NCI-H345 treated with DMSO at 0.1 percent for 48 hours (cell line): ENCODE measurements around the gene NCL.
"Not testable (repeated sequence)": the region's sequence is repeated elsewhere in the genome, so short reads cannot be mapped to it uniquely, and the experiment has no call there.

Source experiments
- DNase-seq: peaks from one replicate; lab custom pipeline; 2025; ENCODE audit not compliant: unreplicated experiment; lab: John Stamatoyannopoulos, UW

The NCL gene

DNA sequence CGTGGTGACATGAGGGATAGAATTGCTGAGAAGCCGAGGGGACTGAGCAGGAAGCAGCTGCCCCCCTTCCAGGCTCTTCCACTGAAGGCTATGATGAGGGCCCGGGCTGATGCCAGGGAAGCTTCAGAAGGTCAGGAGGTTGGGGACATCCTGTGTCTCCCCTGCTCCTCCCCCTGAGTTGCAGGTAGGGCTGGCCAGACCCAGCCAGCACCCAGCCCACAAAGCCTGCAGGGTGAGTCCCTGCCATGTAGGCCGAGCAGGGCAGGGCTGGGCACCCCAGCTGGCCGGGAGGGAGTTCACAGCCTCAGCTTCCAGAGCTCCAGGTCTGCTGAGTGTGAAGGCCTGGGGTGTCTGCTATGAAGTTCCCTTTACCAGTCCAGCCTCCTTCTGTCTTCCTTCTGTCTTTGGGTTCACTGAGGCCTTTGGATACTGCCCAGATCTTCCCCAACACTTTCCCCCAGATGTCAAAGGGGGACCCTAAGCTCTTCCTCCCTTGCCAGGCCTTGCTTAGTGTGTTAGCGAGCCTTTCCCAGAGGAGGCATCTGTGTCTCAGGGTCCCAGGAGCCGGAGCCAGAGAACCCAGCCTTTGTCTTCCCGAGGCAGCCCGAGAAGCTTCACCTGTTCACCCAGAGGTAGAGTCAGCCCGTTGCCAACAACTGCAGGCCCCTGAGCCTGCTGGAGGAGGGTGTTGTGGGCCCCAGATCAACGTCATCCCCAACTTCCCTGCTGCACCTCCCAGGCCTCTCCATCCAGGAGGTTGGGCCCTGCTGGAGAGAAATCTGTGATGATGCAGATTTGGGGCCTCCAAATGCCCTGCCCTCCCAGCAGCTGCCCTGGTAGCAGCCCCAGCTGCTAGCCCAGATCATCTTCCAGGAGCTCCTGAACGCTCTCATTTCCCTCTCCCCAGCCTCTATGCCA is 3.6 kb upstream of the NCL start:
- no peak for DNase-seq

DNA sequence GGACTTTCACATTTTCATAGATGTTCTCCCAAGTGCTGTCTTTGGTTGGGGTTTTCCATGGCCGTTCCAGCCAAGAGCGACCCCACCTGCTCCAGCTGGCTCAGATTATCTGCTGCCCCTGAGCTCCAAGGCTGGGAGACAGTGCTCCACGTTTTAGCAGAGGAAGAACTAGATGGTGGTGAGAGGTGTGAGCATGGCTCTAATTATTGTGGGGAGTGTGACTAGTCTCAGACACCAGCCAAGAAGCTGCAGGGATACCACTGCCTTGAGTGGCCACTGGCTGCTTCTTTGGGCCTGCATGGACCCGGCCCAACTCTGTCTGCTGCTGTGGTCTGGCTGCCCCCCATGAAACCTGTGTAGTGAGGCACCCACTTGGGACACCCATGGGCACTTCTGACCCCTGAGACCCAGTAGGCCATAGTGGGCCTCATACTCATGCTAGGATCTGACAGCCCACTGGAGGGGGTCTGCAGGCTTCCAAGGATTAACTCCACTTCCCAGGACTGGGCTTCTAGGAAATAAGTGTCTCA is 2.8 kb upstream of the NCL start:
- no peak for DNase-seq

DNA sequence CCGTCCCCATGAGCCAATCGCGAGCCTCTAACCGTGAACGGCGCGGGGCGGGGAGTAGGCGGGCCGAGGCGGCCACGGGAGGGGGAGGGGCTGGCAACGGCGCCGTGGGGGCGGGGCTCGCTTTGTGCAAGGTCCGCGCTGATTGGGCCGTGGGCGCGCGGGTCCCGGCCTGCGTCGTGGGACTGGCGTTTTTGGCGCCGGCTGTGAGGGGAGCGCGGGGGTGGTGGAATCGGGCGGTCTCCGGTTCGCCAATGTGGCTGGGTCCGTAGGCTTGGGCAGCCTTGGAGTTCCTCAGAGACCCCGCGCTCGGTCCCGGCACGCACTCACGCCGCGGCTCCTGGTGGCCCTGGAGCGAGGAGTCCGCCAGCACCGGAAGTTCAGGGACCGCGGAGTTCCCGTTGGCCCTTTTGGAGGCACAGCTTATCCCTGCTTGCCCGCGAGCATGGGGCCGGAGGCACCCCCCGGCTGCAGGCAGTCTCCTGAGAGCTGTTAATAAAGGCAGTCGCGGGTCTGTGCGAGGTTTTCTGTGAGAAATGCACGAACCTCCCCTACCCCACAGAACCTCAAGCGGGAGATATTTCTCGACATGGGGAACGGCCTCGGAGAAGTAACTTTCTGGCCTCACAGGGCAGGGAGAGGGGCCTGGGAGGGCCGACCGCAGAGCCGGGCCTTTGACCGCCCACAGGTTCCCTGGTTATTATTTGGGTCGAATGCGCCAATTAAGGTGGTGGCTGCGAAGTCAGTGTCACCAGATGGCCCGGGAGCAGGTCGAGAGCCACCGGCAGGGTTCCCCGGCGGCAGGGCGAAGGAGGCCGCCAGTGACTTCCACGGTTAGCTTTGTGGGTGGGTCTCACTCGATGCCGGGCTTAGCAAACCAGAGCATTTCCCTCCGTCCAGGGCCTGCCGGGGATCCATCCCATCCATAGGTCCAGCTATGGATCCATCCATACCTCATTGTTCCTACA is 574 bp upstream of the NCL start:
- peak; percentile 96 for DNase-seq

DNA sequence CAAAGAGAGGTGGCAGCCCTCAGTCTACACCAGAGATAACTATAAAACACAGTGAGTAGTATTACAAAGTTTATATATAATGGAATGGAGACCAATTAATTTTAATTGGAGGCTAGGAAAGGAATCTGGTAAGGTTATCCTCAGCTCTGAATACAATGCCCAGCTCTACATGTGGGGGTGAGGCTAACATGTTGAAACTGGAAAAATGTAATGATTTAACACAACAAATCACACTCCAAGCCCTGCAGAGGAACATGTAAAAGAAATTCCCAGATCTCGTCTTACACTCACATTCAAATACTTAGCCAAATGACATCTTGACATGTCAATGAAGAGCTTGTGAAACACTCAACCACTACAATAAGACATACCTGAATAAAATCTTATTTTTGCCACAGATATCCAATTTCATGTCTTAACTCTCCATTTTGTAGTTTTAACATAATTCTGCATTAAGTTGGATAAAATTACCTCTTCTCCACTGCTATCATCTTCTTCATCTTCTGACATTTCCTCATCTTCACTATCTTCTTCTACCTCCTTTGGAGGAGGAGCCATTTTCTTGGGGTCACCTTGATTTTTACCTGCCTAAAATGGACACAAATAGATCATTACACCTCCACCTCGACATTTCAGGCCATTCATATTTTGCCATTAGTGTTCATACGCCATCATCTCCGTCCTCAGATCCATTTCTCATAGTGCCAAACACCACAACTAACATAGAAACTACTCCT is 1.4 kb downstream of the NCL start:
- DNase-seq = no peak

DNA sequence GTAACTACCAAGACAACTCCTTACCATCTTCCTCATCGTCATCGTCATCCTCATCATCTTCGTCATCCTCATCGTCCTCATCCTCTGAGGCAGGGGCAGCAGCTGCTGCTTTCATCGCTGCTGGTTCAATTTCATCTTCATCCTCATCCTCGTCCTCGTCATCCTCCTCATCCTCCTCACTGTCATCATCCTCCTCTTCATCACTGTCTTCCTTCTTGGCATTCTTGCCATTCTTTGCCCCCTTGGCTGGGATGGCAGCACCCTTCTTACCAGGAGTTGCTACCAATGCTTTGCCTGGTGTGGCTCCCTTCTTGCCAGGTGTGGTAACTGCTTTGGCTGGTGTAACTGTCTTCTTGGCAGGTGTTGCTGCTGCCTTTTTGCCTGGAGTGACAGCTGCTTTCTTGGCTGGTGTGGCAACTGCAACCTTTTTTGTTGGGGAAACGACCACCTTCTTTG is 2.7 kb downstream of the NCL start:
- DNase-seq = no peak

DNA sequence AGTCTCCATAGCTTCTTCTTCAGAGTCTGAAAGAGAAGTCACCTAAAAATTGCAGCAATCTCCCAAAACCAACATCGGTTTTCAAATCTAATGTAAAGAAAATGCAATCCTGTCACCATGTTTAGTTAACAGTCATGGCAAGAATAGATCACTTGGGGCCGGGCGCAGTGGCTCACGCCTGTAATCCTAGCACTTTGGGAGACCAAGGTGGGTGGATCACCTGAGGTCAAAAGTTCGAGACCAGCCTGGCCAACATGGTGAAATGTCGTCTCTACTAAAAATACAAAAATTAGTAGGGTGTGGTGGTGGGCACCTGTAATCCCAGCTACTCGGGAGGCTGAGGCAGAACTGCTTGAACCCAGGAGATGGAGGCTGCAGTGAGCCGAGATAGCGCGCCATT is 3.4 kb downstream of the NCL start:
- not testable (repeated sequence) for DNase-seq

DNA sequence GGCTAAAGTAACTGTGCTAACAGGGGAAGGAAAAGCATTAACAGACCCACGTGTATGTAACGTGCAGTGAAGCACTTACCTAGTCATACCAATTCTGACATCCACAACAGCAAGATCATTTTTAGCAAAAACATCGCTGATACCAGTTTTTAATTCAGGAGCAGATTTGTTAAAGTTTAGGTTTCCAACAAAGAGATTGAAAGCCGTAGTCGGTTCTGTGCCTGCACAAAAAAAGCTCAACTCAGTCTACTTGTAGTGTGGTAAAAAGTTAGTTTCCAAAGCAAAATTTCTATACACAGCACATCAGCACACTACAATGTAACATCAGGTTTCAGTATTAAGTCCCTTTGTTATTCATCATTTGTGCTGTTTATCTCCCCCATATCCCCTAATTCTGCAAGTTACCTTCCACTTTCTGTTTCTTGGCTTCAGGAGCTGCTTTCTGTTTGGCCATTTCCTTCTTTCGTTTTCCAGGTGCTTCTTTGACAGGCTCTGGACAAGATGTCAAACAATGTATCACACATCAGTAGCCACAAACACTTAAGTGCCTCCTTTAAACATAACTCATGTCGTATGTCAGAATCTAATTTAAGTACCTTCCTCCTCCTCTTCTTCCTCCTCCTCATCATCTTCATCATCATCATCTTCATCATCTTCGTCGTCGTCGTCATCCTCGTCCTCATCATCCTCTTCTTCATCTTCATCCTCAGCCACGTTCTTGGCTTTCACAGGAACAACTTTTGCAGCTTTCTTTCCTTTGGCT is 4.0 kb downstream of the NCL start:
- no peak for DNase-seq

DNA sequence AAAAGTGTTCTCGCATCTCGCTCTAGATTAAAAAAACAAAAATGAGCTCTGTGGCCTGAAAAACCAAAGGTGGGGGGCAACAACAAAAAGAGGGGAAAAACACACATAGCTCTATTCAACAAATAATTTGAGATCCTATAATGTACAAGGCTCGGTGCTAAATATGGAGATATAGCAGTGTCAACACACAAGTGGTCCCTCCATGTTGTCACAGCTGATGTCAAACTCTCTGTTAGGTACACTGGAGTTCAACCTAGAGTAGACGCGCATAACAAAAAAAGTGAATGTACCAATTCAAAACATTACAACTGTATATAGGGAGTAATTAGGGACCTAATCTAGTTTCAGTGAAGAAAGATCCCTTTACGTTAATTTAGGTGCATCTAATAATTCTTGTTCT is 5.9 kb downstream of the NCL start:
- no peak for DNase-seq

DNA sequence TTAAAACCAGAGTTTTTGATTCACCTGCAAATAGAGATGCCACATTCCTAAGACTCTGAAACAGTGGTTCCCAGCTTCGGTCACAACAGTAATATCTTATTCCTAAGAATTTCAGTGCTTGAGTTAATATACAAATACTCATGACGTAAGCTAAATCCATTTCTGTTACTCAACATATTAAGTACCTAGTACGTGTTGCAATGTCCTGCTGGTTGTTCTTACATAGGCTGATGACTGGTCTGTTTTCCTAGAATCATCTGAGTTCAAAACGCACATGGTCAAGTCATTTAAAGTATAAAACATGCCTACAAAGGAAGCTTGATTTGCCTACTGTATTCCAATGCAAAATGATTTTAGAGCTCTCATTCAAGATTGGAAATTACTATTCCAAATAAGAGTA is 7.2 kb downstream of the NCL start:
- DNase-seq = no peak

DNA sequence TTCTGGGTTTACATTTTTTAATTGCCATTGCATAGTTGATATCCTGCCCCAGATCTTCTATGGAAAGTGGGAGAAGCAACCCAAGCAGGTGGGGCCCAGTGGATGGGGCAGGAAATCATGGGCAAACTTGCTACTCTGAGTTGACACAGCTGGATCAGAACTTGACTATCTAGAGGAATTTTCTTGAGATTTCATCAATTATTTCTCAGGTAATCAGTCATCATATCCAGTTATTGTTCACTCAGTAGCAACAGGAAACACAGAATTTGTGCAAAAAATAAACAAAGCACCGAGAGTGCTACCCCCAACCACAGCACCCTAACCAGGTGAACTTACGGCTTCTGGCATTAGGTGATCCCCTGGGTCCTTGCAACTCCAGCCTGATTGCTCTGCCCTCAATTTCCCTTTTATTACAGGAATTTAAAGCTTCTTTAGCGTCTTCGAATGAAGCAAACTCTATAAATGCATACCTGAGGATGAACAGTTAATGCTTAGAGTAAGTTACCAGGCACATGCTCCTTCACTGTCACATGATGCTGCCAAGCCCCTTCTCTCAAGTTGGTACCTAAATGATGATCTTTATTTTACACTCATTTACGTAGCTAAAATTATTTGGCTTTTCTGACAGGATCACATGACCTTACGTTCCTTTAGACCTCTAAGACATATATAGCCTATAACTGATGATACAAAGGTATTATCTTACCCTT is 7.8 kb downstream of the NCL start:
- DNase-seq = no peak

DNA sequence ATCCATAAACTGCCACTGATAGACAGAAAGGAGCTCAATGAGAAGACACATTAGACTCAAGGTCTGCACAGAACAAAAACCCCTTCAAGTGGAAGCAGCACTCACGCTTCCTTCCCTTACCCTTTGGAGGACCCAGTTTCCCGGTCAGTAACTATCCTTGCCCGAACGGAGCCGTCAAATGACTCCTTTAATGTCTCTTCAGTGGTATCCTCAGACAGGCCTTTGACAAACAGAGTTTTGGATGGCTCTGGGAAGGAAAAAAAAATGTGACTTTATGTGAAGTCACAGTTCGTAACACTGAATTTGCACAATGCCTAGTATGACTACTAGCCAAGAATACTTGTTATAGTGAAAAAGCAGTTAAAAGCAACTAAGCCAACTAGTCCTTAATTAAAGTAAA is 8.4 kb downstream of the NCL start:
- DNase-seq = no peak

DNA sequence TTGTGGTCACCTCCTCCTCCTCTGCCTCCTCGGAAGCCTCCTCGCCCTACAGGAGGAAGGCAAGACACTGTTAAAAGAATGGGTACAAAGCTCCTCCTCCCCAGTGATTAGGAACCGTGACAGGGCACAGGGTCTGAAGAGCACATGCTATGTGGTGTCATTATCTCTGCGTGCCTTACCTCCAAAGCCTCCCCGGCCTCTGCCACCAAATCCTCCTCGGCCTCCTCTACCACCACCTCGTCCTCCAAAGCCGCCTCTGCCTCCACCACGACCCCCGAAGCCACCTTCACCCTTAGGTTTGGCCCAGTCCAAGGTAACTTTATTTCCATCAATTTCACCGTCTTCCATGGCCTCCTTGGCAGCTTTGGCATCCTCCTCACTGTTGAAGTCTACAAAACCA is 9.1 kb downstream of the NCL start:
- no peak for DNase-seq

DNA sequence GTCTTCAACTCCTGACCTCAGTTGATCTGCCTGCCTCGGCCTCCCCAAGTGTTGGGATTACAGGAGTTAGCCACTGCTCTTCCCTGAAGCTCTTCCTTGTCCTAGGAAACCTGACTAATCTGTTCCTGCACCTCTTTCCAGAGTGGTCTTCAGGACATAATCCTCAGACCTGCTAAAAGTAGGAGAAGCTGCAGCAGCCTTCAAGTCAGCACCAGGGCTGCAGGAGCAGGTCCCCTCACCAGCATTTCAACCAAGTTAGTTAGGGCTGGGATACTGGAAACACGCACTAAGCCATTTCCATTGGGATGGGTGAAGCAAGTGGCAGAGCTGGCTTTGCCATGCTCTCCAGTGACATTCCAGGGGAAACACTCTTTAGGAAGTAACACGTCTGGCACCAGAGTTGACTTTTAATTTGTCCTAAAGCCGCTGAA is 9.9 kb downstream of the NCL start:
- no peak for DNase-seq

DNA sequence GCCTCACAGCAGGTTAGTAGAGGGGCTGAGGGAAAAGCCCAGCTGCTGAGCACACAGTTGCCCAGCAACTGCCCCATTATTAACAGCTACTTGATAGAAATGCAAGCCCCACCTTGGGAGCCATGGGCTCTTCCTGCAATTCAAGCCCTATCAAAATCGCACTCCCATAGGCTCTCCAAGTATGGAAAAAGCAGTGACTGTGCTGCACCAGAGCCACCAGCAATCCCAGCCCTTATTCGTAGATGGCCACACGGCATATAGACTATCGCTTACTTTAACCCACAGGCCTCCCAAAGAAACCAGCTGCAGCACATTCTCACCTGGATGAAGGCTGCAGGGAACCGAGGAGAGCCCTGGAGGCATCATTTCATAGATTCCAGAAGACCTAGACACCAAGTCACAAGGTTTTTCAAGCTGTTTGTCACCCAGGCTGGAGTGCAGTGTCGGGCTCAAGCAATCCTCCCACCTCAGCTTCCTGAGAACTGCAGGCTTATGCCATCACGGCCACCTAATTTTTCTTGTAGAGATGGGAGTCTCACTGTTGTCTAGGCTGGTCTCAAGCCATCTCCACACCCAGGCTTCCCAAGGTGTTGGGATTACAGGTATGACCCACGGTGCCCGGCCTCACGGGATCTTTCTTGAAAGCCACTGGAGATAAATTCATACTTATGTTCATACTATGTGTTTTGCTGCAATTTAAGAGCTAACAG is 11.3 kb downstream of the NCL start:
- peak; percentile 3 for DNase-seq

DNA sequence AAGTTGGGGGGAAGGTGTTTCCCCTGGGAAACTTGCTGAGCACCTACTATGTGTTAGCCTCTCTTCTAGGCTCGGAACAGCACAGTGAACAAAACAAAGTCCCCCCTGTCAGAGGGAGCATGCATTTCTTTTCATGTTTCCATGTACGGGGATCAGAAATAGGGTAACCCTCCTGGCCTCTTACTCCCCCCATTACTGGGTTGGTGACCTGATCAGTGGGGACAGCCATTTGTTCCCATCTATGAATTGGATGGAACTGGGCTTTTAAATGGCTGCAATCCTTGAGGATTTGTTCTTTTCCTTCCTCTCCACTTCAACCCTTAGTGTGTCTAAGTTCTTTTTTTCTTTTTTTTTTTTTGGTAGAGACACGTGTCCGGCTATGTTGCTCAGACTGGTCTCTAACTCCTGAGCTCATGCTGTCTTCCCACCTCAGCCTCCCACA is 13.7 kb downstream of the NCL start:
- DNase-seq = no peak

DNA sequence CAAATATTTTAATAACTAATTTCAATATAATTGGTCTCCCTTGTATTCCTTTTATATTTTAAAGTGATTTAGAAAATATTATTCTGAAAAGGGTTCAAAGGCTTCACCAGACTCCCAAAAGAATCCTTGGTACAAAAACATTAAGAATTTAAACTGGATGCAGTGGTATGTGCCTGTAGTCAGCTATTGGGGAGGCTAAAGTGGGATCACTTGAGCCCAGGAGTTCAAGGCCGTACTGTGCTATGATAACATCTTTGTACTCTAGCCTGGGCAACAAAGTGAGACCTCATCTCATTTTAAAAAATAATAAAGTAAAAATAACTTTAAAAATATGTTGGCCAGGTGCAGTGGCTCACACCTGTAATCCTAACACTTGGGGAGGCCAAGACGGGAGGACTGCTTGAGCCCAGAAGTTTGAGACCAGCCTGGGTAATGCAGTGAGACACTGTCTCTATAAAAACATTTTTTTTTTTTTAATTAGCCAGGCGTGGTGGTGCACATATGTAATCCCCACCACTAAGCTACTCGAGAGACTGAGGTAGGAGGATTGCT is 14.7 kb downstream of the NCL start:
- DNase-seq = no peak

DNA sequence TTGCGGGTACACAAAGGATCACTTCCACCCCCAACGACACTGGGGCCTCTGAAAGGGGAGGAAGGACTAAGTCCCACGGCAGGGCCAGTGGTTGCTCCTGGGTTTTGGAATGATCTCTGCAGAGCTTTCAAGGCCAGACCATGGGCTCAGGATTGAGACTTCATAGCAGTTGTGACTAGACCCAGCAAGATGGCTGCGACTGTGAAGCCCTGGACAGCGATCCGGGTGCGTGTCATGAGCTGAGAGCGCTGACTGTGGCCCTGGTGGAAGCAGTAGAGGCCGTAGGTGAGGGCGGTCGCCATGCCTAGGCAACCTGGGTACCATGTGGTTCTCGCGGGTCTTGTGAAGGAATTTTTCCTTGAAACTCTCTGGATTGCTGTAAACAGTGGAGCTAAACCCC is 27.3 kb downstream of the NCL start:
- DNase-seq = no peak

DNA sequence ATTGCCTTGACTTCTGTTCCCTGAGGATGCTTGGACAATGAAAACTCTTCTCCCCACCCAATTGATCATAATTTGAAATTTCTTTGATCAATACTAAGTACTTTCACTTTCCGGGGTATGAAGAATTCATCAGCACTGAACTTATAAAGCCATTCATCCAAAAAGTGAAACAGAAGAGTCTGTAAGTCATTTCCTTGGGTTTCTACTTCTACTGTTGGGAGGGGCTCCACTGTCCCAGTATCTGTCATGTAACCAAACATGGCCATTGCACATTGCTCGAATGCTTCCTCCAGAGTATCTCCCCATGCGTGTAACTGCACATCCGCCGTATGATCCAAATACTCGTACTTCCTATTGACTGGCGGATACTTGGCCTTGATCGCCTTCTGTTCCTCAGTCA is 30.3 kb downstream of the NCL start:
- DNase-seq = no peak

DNA sequence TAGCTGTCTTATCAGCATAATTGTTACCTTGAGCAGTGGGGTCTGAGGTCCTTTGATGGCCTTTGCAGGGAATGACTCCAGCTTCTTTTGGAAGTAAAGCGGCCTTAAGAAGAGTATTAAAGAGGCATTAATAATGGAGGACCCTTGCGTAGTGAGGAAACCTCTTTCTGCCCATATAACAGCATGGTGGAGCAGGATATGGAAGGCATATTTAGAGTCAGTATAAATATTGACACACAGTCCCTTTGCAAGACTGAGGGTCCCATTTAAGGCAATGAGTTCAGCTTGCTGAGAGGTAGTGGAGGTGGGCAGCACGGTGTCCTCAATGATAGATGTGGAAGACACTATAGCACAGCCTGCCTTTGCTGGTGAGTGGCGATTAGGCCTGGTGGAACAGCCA is 32.7 kb downstream of the NCL start:
- DNase-seq = no peak
